ENCODE results near the gene JPH4. TPM values are rescaled to one million over a fixed set of nuclear protein-coding genes. Genes with fewer than 3 reads are reported as not detected.

Gene JPH4
- total RNA-seq, 1 experiment from 2014 or later, result 0.15 TPM

DNA sequence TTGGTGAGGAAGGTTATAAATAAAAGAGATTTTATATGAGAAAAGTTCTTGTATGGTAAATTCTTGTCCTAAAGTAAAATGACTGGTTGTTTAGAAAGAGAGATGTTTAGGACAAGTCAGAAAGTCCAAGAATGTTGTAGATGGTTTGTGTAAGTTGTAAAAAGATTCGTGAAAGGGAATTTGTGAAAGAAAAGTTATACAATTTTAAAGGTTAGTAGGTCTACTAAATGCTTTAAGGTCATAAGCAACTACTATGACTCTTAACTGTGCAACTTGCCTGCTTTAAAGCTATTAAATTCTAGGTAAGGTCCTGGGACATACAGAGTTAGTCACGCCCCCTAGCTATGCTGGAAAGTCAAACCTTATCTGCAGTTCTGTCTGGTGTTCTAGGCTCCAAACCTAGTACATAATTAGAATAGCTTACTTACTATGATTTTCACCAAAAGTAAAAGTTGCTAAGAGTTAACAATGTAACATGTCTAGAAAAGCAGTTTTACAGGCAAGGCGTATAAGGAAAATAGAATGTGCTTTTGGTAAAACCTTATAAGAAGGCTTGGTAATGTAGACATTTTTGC lies 46.3 kb upstream of the JPH4 start:
- Histone ChIP-seq H3K9me3 (ENCODE audit: control insufficient read depth in 1 of 2, insufficient read depth in 1 of 2, low read depth in 1 of 2, low read length in 2 of 2) (peaks cover 12 to 21% of the 10 kb centered on the region in 2 experiments; a peak in 3 of 4 replicates), H2AFZ (ENCODE audit: low read depth, low read length, poor library complexity, severe bottlenecking) (no peak overlapping the region), H4K20me1 (ENCODE audit: insufficient read depth) (no peaks in the 10 kb centered on the region), H3K27ac (ENCODE audit: low read depth, low read length) (no peak overlapping the region), H3K9ac (ENCODE audit: low read length) (no peak overlapping the region), H3K4me1 (ENCODE audit: control insufficient read depth in 1 of 2, insufficient read depth in 2 of 2, low read length in 2 of 2) (no peaks in the 10 kb centered on the region), H3K4me3 (replicated peaks in 1 of 2; ENCODE audit: low read depth in 1 of 2, low read length in 2 of 2) (no peak overlapping the region), H3K4me2 (ENCODE audit: low read length) (no peak overlapping the region), H3K27me3 (ENCODE audit: insufficient read depth, low read length) (no peaks in the 10 kb centered on the region), H3K9me2 (ENCODE audit: insufficient read depth) (no peaks in the 10 kb centered on the region), H3K36me3 (ENCODE audit: control insufficient read depth in 1 of 2, insufficient read depth in 2 of 2, low read length in 2 of 2) (no peaks in the 10 kb centered on the region), H3K79me2 (ENCODE audit: insufficient read depth, low read length) (no peaks in the 10 kb centered on the region)
- CTCF ChIA-PET, result no interaction called here
- no TSS peak for BruUV-seq (replicated peaks)
- peak; percentile 10 for DNase-seq (ENCODE audit: low read depth, low spot score)
- intact Hi-C loops (cut with micrococcal nuclease), result no loop called here
- RAD21 ChIA-PET (ENCODE audit: low non-redundant PET in 1 of 2, low total read pairs in 2 of 2, uncharacterized antibody in 2 of 2, unreplicated experiment in 2 of 2), result no interaction called here
- POLR2A ChIA-PET, result no interaction called here
- no peak for TF ChIP-seq JUND (IDR thresholded peaks at IDR 0.05)
- peak; percentile 18; the same call in 1 of the 2 replicates for TF ChIP-seq CBX3 (IDR thresholded peaks at IDR 0.05; ENCODE audit: low read depth)
- TF ChIP-seq ZFX (IDR thresholded peaks at IDR 0.05), result no peak
- ATAC-seq, result no peak

DNA sequence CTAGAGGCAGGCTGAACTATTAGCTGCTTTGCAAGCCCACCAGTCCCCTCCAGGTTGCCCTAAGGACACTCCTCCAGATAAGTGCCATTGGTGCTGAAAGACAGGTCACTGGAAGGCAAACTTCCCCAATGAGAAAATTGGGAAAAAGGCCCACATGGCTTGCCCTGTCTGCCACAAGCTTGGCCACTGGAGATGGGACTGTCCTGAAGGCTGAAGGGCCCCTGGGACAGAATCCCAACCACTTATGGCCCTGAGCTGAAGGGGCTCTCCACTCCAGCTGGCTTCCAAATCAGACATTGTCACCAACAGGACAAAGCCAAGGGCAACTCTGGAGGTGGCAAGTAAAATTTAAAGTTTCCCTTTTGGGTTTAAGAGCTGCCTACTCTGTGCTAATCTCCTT lies 45.4 kb upstream of the JPH4 start:
- H3K79me2 ChIP-seq (ENCODE audit: insufficient read depth, low read length), result no peaks in the 10 kb centered on the region
- intact Hi-C loops (cut with micrococcal nuclease), result no loop called here
- no peak overlapping the region for H3K4me3 ChIP-seq (replicated peaks in 1 of 2; ENCODE audit: low read depth in 1 of 2, low read length in 2 of 2)
- no peaks in the 10 kb centered on the region for H3K9me2 ChIP-seq (ENCODE audit: insufficient read depth)
- no peak for ATAC-seq
- CTCF ChIA-PET, result no interaction called here
- H3K4me1 ChIP-seq (ENCODE audit: control insufficient read depth in 1 of 2, insufficient read depth in 2 of 2, low read length in 2 of 2), result no peaks in the 10 kb centered on the region
- H4K20me1 ChIP-seq (ENCODE audit: insufficient read depth), result no peaks in the 10 kb centered on the region
- no peak for DNase-seq (ENCODE audit: low read depth, low spot score)
- no TSS peak for BruUV-seq (replicated peaks)
- no peak overlapping the region for H3K27ac ChIP-seq (ENCODE audit: low read depth, low read length)
- no peaks in the 10 kb centered on the region for H3K36me3 ChIP-seq (ENCODE audit: control insufficient read depth in 1 of 2, insufficient read depth in 2 of 2, low read length in 2 of 2)
- no peak overlapping the region for H3K4me2 ChIP-seq (ENCODE audit: low read length)
- no peaks in the 10 kb centered on the region for H3K27me3 ChIP-seq (ENCODE audit: insufficient read depth, low read length)
- RAD21 ChIA-PET (ENCODE audit: low non-redundant PET in 1 of 2, low total read pairs in 2 of 2, uncharacterized antibody in 2 of 2, unreplicated experiment in 2 of 2), result no interaction called here
- H2AFZ ChIP-seq (ENCODE audit: low read depth, low read length, poor library complexity, severe bottlenecking), result no peak overlapping the region
- H3K9me3 ChIP-seq (ENCODE audit: control insufficient read depth in 1 of 2, insufficient read depth in 1 of 2, low read depth in 1 of 2, low read length in 2 of 2), result peaks cover 12 to 21% of the 10 kb centered on the region in 2 experiments; a peak in 3 of 4 replicates
- H3K9ac ChIP-seq (ENCODE audit: low read length), result no peak overlapping the region
- POLR2A ChIA-PET, result no interaction called here
- TF ChIP-seq, protein P1, sequence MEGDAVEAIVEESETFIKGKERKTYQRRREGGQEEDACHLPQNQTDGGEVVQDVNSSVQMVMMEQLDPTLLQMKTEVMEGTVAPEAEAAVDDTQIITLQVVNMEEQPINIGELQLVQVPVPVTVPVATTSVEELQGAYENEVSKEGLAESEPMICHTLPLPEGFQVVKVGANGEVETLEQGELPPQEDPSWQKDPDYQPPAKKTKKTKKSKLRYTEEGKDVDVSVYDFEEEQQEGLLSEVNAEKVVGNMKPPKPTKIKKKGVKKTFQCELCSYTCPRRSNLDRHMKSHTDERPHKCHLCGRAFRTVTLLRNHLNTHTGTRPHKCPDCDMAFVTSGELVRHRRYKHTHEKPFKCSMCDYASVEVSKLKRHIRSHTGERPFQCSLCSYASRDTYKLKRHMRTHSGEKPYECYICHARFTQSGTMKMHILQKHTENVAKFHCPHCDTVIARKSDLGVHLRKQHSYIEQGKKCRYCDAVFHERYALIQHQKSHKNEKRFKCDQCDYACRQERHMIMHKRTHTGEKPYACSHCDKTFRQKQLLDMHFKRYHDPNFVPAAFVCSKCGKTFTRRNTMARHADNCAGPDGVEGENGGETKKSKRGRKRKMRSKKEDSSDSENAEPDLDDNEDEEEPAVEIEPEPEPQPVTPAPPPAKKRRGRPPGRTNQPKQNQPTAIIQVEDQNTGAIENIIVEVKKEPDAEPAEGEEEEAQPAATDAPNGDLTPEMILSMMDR (IDR thresholded peaks at IDR 0.05 in 2 of 3, conservative IDR thresholded peaks at IDR 0.05 in 1 of 3; ENCODE audit: borderline replicate concordance in 1 of 3, insufficient read depth in 1 of 3, low read depth in 2 of 3, low read length in 2 of 3), result no peak
- TF ChIP-seq EZH2phosphoT487 (IDR thresholded peaks at IDR 0.05; ENCODE audit: borderline replicate concordance) (no peak), CEBPB (IDR thresholded peaks at IDR 0.05; ENCODE audit: low read depth) (no peak), SRF (IDR thresholded peaks at IDR 0.05; ENCODE audit: low read depth) (no peak), SP1 (IDR thresholded peaks at IDR 0.05; ENCODE audit: low read depth) (no peak), JUND (IDR thresholded peaks at IDR 0.05) (no peak), FOSL1 (IDR thresholded peaks at IDR 0.05; ENCODE audit: low read depth) (no peak), ELF1 (IDR thresholded peaks at IDR 0.05; ENCODE audit: borderline replicate concordance, low read depth) (no peak), YY1 (IDR thresholded peaks at IDR 0.05; ENCODE audit: extremely low read depth, insufficient replicate concordance, low read depth, low read length) (no peak), EZH2 (IDR thresholded peaks at IDR 0.05) (no peak), EGR1 (IDR thresholded peaks at IDR 0.05; ENCODE audit: low read depth) (no peak)
- TF ChIP-seq, protein P2, sequence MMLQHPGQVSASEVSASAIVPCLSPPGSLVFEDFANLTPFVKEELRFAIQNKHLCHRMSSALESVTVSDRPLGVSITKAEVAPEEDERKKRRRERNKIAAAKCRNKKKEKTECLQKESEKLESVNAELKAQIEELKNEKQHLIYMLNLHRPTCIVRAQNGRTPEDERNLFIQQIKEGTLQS (IDR thresholded peaks at IDR 0.05), result no peak
- TF ChIP-seq, protein P3, sequence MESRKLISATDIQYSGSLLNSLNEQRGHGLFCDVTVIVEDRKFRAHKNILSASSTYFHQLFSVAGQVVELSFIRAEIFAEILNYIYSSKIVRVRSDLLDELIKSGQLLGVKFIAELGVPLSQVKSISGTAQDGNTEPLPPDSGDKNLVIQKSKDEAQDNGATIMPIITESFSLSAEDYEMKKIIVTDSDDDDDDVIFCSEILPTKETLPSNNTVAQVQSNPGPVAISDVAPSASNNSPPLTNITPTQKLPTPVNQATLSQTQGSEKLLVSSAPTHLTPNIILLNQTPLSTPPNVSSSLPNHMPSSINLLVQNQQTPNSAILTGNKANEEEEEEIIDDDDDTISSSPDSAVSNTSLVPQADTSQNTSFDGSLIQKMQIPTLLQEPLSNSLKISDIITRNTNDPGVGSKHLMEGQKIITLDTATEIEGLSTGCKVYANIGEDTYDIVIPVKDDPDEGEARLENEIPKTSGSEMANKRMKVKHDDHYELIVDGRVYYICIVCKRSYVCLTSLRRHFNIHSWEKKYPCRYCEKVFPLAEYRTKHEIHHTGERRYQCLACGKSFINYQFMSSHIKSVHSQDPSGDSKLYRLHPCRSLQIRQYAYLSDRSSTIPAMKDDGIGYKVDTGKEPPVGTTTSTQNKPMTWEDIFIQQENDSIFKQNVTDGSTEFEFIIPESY (IDR thresholded peaks at IDR 0.05; ENCODE audit: extremely low read depth, insufficient replicate concordance, low read length), result no peak
- TF ChIP-seq, protein P4, sequence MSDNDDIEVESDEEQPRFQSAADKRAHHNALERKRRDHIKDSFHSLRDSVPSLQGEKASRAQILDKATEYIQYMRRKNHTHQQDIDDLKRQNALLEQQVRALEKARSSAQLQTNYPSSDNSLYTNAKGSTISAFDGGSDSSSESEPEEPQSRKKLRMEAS (IDR thresholded peaks at IDR 0.05), result no peak
